ENCODE results near the gene TXNDC11.

DNA sequence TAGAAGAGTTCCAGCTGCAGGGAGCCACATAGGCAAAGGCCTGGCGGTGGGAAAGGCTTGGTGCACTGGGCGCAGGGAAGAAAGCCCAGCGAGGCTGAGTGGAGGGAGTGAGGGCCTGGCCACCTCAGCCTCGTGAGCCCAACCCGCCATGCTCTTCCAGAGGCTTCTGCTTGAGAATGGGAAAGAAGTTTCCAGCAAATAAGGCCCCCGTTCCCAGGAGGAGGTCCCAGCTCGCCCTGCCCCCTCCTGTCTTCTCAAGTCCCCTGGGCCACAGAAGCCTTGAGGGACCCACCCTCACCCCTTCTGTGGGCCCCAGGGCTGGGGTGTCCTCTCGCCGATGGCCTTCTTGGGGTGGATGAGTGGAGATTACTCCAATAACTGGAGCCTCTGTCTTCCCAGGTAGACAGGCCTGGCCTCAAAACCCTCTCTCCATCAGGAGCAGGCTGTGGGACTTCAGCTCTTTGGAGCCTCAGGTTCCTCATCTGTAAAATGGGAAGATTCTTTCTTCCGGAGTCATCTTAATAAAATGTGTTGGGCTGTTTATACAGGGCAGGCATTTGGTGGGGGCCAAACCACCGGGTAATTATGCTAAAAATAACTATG is 75.3 kb downstream of the TXNDC11 start:
- TF ChIP-seq YY1 (IDR thresholded peaks at IDR 0.05; ENCODE audit: insufficient read depth, insufficient read length) (no peak), ZNF274 (IDR thresholded peaks at IDR 0.05; ENCODE audit: low read depth, low read length) (no peak)
